ENCODE data around the gene FAM120AOS. TPM values are rescaled to one million over a fixed set of nuclear protein-coding genes. Genes with fewer than 3 reads are reported as not detected.

FAM120AOS gene
- total RNA-seq, 1 experiment from 2014 or later, result 53.6 TPM

- no peaks in the 10 kb centered on the region for H4K20me1 ChIP-seq (ENCODE audit: control insufficient read depth, insufficient read depth, insufficient read length)
- no peaks in the 10 kb centered on the region for H3K9me3 ChIP-seq (ENCODE audit: control insufficient read depth, low read depth, low read length)
- Mint-ChIP-seq H3K4me1 (no peaks in the 10 kb centered on the region), H3K4me3 (no peak overlapping the region), H3K36me3 (ENCODE audit: insufficient read depth in 1 of 3, low read depth in 3 of 3) (peaks cover 34 to 76% (median 58%) of the 10 kb centered on the region in 3 experiments), H3K9me3 (no peaks in the 10 kb centered on the region), H3K27me3 (ENCODE audit: low read depth) (no peaks in the 10 kb centered on the region), H3K27ac (no peak overlapping the region)
- peaks cover 2% of the 10 kb centered on the region for H3K79me1 ChIP-seq (ENCODE audit: insufficient read depth, low read depth, low read length, poor library complexity, severe bottlenecking)
- H2BK120ac ChIP-seq (ENCODE audit: low read depth, low read length, poor library complexity, severe bottlenecking), result no peak overlapping the region
- H3K27ac ChIP-seq (ENCODE audit: insufficient read length, low read depth, low read length), result no peak overlapping the region
- H3K14ac ChIP-seq (ENCODE audit: insufficient read depth, low read length), result no peak overlapping the region
- no peaks in the 10 kb centered on the region for H3K4me1 ChIP-seq (ENCODE audit: insufficient read depth, low read length)
- no peak overlapping the region for H3K18ac ChIP-seq (ENCODE audit: insufficient read length, low read depth, low read length)
- H3K23ac ChIP-seq (ENCODE audit: insufficient read length, low read depth, low read length), result no peak overlapping the region
- H2BK15ac ChIP-seq (ENCODE audit: low read depth, low read length), result no peak overlapping the region
- no peak overlapping the region for H2AK5ac ChIP-seq (ENCODE audit: insufficient read length, low read length)
- WGBS (ENCODE audit: extremely low coverage, insufficient read length, low lambda C conversion rate), result no CpG with 5 or more reads among the region's 3 CpGs
- no peaks in the 10 kb centered on the region for H3K23me2 ChIP-seq (ENCODE audit: insufficient read length, low read depth, low read length, poor library complexity, severe bottlenecking)
- no peak overlapping the region for H3T11ph ChIP-seq (ENCODE audit: low read length)
- no peak overlapping the region for H2BK20ac ChIP-seq (ENCODE audit: low read depth, low read length, poor library complexity, severe bottlenecking)
- H3K4ac ChIP-seq (ENCODE audit: low read depth, low read length), result no peak overlapping the region
- no peak overlapping the region for H2AFZ ChIP-seq (ENCODE audit: low read length)
- no peak overlapping the region for H2BK12ac ChIP-seq (ENCODE audit: insufficient read length, low read depth, low read length)
- DNase-seq, result no peak
- H4K91ac ChIP-seq (ENCODE audit: insufficient read length, low read depth, low read length), result no peak overlapping the region
- TF ChIP-seq, protein P1, sequence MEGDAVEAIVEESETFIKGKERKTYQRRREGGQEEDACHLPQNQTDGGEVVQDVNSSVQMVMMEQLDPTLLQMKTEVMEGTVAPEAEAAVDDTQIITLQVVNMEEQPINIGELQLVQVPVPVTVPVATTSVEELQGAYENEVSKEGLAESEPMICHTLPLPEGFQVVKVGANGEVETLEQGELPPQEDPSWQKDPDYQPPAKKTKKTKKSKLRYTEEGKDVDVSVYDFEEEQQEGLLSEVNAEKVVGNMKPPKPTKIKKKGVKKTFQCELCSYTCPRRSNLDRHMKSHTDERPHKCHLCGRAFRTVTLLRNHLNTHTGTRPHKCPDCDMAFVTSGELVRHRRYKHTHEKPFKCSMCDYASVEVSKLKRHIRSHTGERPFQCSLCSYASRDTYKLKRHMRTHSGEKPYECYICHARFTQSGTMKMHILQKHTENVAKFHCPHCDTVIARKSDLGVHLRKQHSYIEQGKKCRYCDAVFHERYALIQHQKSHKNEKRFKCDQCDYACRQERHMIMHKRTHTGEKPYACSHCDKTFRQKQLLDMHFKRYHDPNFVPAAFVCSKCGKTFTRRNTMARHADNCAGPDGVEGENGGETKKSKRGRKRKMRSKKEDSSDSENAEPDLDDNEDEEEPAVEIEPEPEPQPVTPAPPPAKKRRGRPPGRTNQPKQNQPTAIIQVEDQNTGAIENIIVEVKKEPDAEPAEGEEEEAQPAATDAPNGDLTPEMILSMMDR (conservative IDR thresholded peaks at IDR 0.05), result no peak
- H3K4me2 ChIP-seq (ENCODE audit: insufficient read depth, insufficient read length, low read length), result no peak overlapping the region
- no peak overlapping the region for H3K9ac ChIP-seq (ENCODE audit: extremely low read depth, insufficient read length, low read length)
- no peak overlapping the region for H2BK5ac ChIP-seq (ENCODE audit: insufficient read length, low read length)
- no peaks in the 10 kb centered on the region for H3K27me3 ChIP-seq (ENCODE audit: insufficient read depth, low read length)
- no peak overlapping the region for H3K56ac ChIP-seq (ENCODE audit: insufficient read length, low read depth, low read length)
- no peak overlapping the region for H4K5ac ChIP-seq (ENCODE audit: insufficient read length, low read depth, low read length)
- H4K8ac ChIP-seq (replicated peaks; ENCODE audit: insufficient read length, low read depth, low read length), result no peak overlapping the region
- H3K79me2 ChIP-seq (ENCODE audit: insufficient read depth, low read length), result no peaks in the 10 kb centered on the region
Measured at GRCh38 chr9:93496285-93496684, 42.9 kb upstream of the FAM120AOS start.

Data from H9 (cell line).